Mucosa of stomach (tissue), 1 donor: ENCODE results near the gene SLC10A3.
"Not testable (repeated sequence)": the region's sequence is repeated elsewhere in the genome, so short reads cannot be mapped to it uniquely, and the experiment has no call there.

Experiments
- H3K27me3 ChIP-seq: one replicate; pipeline ENCODE4 v1.7.0; 2013; ENCODE audit warnings: mild to moderate bottlenecking, low read length; ENCODE audit not compliant: control insufficient read depth, insufficient read depth
- H3K36me3 ChIP-seq: one replicate; pipeline ENCODE4 v1.7.0; 2013; ENCODE audit warnings: low read length; ENCODE audit not compliant: control insufficient read depth, insufficient read depth
- H3K4me1 ChIP-seq: one replicate; pipeline ENCODE4 v1.7.0; 2013; ENCODE audit warnings: mild to moderate bottlenecking, low read length; ENCODE audit not compliant: control insufficient read depth, insufficient read depth
- H3K4me3 ChIP-seq: one replicate; pipeline ENCODE4 v1.7.0; 2013; ENCODE audit warnings: low read length
- H3K9ac ChIP-seq: one replicate; pipeline ENCODE4 v1.7.0; 2013; ENCODE audit warnings: mild to moderate bottlenecking, low read length, moderate library complexity
- H3K9me3 ChIP-seq: one replicate; pipeline ENCODE4 v1.7.0; 2013; ENCODE audit warnings: mild to moderate bottlenecking, low read length, moderate library complexity; ENCODE audit not compliant: control insufficient read depth
- donor health status: Pancreatic carcinoma.

Gene SLC10A3

DNA sequence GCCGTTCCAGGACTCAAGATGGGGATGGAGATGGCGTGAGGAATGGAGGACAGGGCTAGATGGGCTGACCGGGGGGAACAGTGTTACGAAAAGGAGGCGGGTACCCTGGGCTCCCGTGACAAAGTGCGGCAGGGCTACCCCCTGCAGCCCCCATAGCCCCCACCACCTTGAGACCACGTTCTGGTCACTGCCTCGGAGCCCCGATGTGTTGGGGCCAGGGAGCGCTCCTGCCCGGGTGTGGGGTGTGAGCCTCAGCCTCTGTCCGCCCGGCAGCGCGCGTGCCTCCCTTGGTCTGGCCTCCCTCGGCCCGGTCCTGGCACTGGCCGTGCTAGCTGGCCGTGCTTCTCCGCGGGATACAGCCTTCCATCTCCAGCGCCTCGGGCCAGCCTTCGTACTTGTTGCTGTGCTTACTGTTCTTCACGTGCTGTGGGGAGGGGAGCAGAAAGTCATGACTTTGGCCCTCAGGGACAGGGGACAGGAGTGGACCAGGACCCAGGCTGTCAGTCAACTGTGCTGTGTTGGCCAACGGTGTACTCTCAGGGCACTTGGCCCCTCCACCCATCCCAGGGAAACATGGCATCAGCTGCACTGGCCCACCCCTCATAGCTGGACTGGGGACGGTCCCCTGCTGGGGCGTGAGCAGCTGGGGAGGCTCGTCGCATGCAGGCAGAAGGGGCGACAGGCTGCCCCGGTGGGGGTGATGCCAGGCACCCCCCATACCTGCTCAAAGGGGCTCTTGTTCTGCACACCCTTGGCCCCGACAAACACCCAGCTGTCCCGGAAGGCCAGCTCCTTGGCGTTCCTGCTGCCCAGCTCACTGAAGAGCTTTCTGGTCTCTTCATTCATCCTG, 16.3 kb upstream of the SLC10A3 start:
- no peaks in the 10 kb centered on the region for H3K27me3 ChIP-seq
- H3K9me3 ChIP-seq = no peaks in the 10 kb centered on the region
- no peaks in the 10 kb centered on the region for H3K36me3 ChIP-seq
- H3K9ac ChIP-seq = no peak overlapping the region
- H3K4me1 ChIP-seq = no peaks in the 10 kb centered on the region
- H3K4me3 ChIP-seq = no peak overlapping the region

GRCh38 chrX:154505734-154506133, 15.3 kb upstream of the SLC10A3 start:
- Histone ChIP-seq H3K27me3 (no peaks in the 10 kb centered on the region), H3K4me1 (no peaks in the 10 kb centered on the region), H3K36me3 (no peaks in the 10 kb centered on the region), H3K9me3 (no peaks in the 10 kb centered on the region), H3K9ac (no peak overlapping the region), H3K4me3 (no peak overlapping the region)

DNA sequence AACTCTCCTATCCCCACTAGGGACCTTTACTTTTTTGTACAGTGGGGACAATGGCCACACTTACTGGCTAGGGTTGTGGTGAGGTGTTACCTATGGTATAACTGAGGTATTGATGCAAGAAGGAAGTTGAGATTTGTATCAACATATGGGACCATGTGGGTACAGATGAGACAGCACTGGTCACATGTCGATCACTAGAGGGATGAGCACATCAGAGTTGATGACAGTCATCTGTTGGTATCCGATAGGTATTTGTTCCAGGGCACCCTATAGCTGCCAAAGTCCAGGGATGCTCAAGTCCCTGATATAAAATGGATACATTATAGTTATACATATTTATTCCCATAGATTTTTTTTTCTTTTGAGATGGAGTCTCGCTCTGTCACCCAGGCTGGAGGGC, 12.6 kb upstream of the SLC10A3 start:
- no peak overlapping the region for H3K9ac ChIP-seq
- no peaks in the 10 kb centered on the region for H3K9me3 ChIP-seq
- no peak overlapping the region for H3K4me3 ChIP-seq
- no peaks in the 10 kb centered on the region for H3K4me1 ChIP-seq
- H3K27me3 ChIP-seq = no peaks in the 10 kb centered on the region
- H3K36me3 ChIP-seq = no peaks in the 10 kb centered on the region

DNA sequence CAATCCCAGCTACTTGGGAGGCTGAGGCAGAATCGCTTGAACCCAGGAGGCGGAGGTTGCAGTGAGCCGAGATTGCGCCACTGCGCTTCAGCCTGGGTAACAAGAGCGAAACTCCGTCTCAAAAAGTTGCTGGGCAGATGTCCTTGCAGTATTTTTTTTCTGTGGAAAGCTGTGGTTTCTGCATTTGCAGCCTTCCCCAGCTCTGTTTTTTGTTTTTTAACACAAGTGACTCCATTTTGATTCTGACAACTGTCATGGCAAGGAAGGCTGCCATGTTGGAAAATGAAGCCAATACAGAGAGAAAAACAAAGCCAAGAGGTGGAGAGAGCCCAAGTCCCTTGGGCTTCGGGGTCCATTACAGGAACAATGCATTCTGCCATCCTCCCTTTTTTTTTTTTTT, 11.7 kb upstream of the SLC10A3 start:
- H3K4me1 ChIP-seq = no peaks in the 10 kb centered on the region
- no peaks in the 10 kb centered on the region for H3K36me3 ChIP-seq
- H3K9me3 ChIP-seq = no peaks in the 10 kb centered on the region
- no peaks in the 10 kb centered on the region for H3K27me3 ChIP-seq
- H3K4me3 ChIP-seq = no peak overlapping the region
- H3K9ac ChIP-seq = no peak overlapping the region

- not testable (repeated sequence) for H3K27me3 ChIP-seq, H3K36me3 ChIP-seq, H3K4me1 ChIP-seq, H3K9me3 ChIP-seq, H3K4me3 ChIP-seq, H3K9ac ChIP-seq
These were observed 11.0 kb upstream of the SLC10A3 start for GRCh38 chrX:154501423-154501822.

DNA sequence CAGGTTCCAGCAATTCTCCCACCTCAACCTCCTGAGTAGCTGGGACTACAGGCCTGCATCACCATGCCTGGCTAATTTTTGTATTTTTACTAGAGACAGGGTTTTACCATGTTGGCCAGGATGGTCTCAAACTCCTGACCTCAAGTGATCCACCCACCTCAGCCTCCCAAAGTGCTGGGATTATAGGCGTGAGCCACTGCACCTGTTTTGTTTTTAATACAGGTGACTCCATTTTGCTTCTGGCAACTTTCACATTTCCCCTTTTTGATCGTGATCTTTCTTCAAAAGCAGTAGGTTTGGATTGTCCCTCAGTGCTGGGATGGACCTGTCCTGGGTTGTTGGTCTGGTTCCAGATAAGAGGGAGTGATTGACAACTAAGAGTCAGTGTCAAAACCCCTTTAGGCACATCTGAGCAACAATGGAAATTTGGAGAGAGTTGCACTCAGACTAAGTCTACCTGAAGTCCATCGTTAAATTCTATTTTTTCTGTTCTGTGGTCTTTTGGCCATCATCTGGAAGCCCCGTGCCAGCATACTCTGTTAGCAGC, 6.2 kb upstream of the SLC10A3 start:
- not testable (repeated sequence) for H3K9me3 ChIP-seq, H3K4me3 ChIP-seq, H3K4me1 ChIP-seq, H3K36me3 ChIP-seq, H3K27me3 ChIP-seq, H3K9ac ChIP-seq

GRCh38 chrX:154495472-154495922, 5.1 kb upstream of the SLC10A3 start:
- Histone ChIP-seq H3K9ac (no peak overlapping the region), H3K4me3 (no peak overlapping the region), H3K36me3 (no peaks in the 10 kb centered on the region), H3K27me3 (no peaks in the 10 kb centered on the region), H3K9me3 (no peaks in the 10 kb centered on the region), H3K4me1 (no peaks in the 10 kb centered on the region)

GRCh38 chrX:154494715-154495114, 4.3 kb upstream of the SLC10A3 start:
- H3K36me3 ChIP-seq = no peaks in the 10 kb centered on the region
- no peaks in the 10 kb centered on the region for H3K9me3 ChIP-seq
- no peak overlapping the region for H3K4me3 ChIP-seq
- H3K27me3 ChIP-seq = no peaks in the 10 kb centered on the region
- H3K9ac ChIP-seq = no peak overlapping the region
- no peaks in the 10 kb centered on the region for H3K4me1 ChIP-seq

GRCh38 chrX:154490021-154490413, 412 bp downstream of the SLC10A3 start:
- H3K9ac ChIP-seq = peak overlapping the region; percentile 65
- no peaks in the 10 kb centered on the region for H3K9me3 ChIP-seq
- H3K27me3 ChIP-seq = no peaks in the 10 kb centered on the region
- H3K36me3 ChIP-seq = no peaks in the 10 kb centered on the region
- peak overlapping the region; percentile 31 for H3K4me3 ChIP-seq
- H3K4me1 ChIP-seq = peaks cover 13% of the 10 kb centered on the region

- H3K4me1 ChIP-seq = peaks cover 21% of the 10 kb centered on the region
- H3K36me3 ChIP-seq = no peaks in the 10 kb centered on the region
- no peak overlapping the region for H3K4me3 ChIP-seq
- no peaks in the 10 kb centered on the region for H3K27me3 ChIP-seq
- no peaks in the 10 kb centered on the region for H3K9me3 ChIP-seq
- H3K9ac ChIP-seq = peak overlapping the region; percentile 65
These were observed 1.2 kb downstream of the SLC10A3 start for GRCh38 chrX:154489182-154489581.

GRCh38 chrX:154488336-154489075, 1.9 kb downstream of the SLC10A3 start:
- H3K4me3 ChIP-seq = no peak overlapping the region
- no peaks in the 10 kb centered on the region for H3K9me3 ChIP-seq
- peaks cover 24% of the 10 kb centered on the region for H3K4me1 ChIP-seq
- H3K36me3 ChIP-seq = no peaks in the 10 kb centered on the region
- H3K9ac ChIP-seq = no peak overlapping the region
- no peaks in the 10 kb centered on the region for H3K27me3 ChIP-seq
